ENCODE results near the gene TOPAZ1.

The TOPAZ1 gene

DNA sequence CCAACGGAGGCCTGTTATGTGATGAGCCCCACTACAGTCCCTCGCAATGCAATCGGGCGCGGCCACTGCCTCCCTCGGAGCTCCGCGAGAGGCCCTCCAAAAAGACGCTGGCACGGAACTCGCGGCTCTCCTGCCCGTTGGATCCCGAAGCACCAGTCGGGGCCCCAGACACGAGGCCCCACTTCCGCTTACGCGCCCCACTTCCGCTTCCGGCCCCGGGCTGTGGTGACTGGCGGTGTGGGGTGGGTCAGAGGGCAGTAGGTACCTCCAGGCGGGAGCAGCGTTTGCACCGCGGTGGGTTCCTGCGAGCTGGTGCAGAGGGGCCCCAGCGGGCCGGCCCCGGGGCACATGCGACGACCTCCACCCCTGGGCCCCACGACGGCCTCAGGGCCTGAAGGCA is at the start of gene TOPAZ1:
Gene TOPAZ1 (plus strand): TSS at position 181 of the 400 bp plus-strand sequence. CDS start 168 bp downstream, at position 349.
- DNase-seq (ENCODE audit: low spot score) = no peak

DNA sequence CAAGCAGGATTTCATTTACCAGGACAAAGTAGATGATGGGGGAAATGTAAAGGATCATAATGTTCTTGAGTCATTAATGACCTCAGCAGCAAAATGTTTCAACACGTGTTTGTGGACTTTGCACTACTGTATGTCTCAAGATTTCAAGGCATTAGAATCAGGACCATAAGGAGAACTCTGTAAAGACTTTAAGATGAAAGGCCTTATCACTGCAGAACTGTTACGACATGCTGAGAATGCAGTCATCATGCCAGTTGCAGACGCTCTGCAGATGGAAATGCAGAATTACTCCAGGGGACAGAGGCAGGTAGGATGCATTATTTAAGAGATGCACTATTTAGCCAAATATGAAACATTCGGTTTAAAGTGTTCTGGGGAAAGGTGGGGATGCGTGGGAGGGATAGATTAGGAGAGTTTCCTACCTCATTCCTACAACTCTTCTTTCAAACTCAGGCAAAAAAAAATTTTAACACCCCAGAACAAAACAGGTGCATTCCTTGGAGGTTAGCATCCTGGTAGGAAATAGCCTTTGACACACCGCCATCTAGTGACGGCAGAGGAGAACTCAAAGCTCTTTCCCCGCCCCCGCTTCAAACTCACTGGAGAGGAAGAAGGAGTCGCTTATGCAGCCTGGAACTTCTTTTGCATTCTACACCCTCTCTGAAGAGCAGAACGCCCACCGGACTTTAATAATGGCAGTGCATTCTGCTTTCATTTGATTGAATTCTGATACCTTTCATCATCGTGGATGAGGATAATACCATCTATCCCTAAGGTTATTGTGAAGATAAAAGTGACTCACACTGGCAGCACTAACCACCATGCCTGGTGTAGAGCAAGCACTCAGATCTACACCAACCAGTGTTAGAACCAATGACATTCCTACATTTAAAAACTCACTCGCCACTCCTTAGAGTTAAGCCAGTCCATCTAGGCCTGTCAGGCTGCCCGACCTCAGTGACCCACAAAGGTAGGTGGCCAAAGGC is 43.1 kb upstream of the TOPAZ1 start:
- peak; percentile 68 for DNase-seq (ENCODE audit: low spot score)

DNA sequence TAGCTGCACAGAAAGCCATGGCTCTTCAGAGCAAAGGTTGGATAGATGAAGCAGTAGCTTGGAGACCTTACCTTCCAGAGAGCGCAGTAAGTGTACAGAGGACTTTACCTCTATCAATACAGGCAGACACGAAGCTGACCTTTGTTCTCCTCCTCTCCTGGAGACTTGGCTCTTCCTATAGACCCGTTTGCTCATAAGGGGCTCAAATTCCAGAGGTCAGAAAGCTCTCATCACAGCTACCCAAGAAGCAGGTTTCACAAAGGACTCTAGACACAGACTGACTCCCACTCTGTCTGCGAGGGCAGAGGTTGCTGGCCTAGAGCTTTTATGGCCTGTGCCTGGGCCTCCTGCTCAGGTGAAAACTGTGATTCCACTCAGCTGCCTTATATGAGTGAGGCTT is 35.4 kb upstream of the TOPAZ1 start:
- DNase-seq (ENCODE audit: low spot score) = no peak

DNA sequence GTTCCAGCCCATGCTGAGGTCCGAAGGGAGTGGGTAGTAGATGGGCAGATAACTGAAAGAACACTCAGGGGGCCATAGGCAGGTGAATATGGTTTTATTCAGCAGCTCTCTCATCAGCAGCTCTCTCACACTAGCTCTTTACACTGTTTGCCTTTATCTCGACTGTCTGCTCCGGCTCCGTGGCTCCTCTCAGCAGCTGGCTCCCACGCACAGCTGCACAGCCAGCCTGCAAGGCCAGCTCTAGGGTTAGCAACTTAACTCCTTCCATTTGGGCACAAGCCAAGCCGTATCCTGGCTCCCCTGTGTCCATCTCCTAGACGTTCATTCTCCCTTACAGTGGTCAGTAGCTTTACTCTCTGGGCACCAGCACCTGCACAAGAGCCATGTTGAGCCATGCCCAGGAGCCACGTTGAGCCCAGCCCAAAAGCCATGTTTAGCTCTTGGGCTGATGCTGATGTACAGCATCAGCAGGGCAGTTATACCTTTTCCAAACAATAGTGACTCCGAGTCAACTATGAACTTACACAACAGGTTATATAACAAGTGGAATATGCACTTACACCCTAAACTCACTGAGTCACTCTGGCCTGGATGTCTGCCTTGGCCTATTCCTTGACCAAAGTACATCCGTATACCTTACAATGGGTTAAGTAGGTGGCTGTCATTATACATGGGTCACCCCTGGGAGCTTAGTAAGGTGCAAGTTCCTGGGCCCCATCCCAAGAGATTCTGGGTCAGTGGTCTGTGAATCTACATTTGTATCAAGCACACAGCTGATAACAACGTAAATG is 34.6 kb upstream of the TOPAZ1 start:
- no peak for DNase-seq (ENCODE audit: low spot score)

DNA sequence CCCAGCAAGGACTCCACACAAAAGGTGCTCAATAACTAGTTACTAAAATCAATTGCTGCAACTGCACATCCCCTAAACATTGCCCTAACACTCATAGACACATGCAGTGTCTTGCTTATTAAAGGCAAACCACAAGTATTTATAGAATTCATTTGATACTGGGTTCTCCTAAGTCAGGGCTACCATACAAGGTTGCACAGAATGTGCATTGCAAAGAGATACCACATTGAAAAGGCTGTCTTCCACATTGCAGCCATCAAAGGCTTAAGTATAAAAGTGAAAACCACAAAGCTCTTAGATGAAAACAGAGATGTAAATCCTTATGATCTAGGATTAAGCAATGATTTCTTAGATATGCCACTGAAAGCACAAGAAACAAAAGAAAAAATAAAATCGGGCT is 33.6 kb upstream of the TOPAZ1 start:
- no peak for DNase-seq (ENCODE audit: low spot score)

DNA sequence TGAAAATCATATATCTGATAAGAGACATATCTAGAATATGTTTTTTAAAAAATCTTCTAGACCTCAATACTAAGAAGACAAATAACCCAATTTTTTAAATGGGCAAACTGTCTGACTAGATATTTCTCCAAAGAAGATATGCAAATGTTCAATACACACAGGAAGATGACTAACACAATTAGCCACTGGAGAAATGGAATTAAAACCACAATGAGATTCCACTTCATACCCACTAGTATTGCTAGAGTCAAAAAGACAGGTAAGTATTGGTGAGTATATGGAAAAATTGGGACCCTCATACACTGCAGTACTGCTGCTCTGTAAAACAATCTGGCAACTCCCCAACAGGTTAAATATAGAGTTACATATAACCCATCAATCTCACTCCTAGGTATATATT is 33.1 kb upstream of the TOPAZ1 start:
- DNase-seq (ENCODE audit: low spot score) = no peak

DNA sequence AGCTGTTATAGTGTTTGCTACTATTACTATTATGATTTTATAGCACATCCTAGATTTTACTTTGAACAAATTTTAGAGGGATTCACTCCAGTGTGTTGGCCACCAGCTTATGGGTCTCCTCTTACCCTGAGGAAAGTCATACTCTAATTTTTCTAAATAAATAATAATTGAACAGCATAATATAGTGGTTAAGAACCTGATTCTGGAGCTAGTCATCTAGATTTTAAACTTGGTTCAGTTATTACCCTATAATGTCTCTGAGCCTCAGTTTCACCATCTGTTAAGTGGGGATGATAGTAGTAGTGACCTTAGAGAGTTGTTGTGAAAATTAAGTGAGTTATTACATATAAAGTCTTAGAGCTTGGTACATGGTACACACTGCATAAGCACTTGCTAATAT is 30.7 kb upstream of the TOPAZ1 start:
- DNase-seq (ENCODE audit: low spot score) = no peak

DNA sequence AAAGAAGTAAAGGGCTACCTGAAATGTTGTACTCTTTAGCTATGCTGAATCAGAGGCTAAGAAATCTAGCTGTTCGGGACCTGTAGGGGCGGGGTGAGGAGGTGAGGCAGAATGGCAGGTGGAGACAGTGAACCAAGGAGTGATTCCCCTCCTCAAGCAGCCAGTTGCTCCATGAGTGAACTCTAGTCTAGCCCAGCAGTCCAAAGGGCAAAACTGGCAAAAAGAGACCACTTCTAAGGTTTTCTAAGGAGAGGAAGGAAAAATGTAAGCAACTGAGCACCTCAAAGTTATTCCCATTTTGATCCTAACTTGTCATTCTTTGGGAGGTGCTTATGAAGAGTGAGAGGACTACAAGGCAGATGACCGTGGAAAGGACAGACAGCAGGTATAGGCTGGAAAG is 19.3 kb upstream of the TOPAZ1 start:
- DNase-seq (ENCODE audit: low spot score) = no peak

DNA sequence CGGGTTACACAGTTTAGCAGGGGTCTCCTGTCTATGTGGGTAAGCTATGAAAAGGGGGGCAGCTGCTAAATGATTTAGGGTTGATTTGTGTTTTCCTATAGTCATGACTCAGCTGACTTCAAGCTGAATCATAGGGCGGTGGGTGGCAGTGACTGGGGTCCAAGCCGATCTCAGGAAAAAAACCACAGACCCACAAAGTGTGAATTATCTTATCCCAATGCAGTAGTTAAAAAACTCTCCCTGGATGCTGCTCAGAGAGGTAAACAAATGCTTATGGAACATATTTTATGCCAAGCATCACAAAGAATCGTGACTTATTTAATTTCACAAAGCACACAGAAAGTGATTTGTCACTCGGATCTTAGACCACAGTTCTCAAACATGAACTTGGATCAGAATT is 18.4 kb upstream of the TOPAZ1 start:
- no peak for DNase-seq (ENCODE audit: low spot score)

DNA sequence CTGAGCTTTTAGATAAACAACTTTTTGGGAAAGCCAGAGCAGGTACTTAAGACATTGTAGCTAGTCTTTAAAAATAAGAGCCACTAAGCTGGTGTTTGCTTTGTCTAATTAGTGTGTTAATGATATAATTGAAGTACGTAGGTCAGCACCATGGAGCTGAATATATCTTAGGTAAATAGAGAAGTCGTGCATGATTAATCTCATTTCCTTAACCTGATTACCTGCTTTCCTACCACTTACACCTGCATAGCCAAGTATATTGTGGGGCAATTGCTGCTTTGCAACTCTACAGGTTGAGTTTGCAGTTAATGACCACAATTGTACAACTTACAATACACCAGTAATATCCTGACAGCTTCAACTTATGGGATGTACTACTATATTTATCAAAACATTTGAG is 17.6 kb upstream of the TOPAZ1 start:
- no peak for DNase-seq (ENCODE audit: low spot score)

DNA sequence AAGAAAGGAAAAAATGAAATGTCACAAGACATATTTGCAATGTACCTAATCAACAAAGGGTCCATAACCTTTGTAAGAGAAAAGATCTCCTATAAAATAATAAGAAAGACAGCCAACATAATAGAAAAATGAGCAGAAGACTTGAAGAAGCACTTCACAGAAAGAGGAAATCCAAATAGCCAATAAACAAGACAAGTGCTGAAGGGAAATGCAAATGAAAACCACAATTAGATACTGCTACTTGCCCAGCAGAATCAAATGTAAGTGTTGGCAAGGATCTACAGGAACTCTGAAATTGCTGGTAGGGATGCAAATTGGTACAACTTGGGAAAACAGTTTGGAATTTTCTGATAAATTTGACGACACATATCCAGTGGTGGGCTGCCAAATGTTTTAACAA is 15.1 kb upstream of the TOPAZ1 start:
- no peak for DNase-seq (ENCODE audit: low spot score)

DNA sequence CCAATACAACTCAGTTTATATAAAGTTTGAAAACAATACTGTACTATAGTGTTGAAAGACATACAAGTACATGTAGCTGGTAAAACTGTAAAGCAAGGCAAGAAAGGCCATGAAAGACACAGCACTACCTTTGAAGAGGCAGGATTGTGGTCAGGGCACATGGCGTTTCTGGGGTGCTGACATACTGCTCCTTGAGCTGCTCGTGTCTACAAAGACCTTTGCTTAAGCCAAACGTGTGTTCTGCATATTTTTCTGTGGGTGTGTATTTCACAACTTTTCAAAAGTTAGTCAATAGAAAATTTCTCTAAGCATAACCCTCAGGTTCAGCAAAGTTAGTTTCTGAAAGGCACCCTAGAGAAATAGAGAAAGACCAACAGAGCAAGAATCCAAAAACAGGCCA is 14.1 kb upstream of the TOPAZ1 start:
- DNase-seq (ENCODE audit: low spot score) = no peak

DNA sequence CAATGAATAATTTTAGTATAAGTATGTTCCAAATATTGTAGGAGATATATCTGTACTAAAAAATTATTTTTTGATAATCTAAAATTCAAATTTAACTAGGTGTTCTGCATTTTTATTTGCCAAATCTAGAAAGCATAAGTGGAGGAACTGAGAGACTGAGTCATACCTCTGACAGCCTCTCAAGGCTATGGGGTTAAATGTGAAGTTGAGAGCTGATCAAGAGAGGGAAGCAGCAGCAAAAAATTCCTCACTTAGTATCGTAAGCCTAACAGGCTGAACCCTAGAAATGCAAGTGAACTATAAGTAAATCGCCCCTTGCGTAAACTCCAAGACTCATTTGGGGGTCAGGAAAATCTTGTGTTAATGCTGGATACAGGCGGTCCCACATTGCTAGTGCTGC is 12.8 kb upstream of the TOPAZ1 start:
- no peak for DNase-seq (ENCODE audit: low spot score)

DNA sequence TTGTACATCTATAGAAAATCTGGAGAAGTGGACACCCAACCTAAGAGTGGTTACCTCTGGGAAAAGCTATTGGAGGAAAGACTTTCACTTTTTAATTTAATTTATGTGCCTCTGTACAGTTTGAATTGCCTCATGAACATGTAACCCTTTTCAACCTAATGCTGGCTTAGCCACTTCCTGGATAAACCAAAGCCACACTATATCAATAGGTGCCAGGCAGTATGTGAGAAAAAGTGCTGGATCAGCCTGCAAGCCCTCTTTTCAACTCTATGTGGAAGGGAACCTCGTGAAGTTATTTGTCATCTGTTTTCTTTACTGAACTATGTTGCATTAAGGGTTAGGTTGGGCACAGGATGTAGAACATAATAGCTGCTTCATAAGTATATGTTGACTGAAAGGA is 9.3 kb upstream of the TOPAZ1 start:
- DNase-seq (ENCODE audit: low spot score) = no peak

DNA sequence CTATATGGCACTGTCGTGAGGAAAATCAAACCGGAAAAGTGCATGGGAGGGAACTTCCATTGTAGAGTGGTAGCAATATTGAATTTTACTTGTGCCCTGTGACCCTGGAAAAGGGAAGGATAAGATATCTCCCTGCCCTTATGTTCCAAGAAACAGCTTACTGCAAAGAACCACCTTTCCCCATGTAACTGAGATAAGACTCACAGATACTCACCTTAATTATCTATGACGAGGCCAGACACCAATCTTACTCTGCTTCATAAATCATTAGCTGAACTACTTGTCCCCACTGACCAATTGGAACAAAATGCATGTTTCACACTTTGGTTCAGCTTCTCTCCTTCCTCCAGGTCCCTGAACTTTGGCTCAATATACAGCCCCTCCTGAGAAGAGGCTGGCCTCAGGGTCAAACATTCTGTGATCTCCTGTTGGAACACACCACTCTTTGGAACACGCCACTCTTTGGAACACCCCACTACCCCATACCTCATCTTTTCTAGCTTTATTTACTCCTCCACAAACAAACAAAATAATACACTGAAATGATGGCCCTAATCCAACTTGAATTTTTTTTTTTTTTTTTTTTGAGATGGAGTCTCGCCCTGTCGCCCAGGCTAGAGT is 6.9 kb upstream of the TOPAZ1 start:
- DNase-seq (ENCODE audit: low spot score) = no peak

DNA sequence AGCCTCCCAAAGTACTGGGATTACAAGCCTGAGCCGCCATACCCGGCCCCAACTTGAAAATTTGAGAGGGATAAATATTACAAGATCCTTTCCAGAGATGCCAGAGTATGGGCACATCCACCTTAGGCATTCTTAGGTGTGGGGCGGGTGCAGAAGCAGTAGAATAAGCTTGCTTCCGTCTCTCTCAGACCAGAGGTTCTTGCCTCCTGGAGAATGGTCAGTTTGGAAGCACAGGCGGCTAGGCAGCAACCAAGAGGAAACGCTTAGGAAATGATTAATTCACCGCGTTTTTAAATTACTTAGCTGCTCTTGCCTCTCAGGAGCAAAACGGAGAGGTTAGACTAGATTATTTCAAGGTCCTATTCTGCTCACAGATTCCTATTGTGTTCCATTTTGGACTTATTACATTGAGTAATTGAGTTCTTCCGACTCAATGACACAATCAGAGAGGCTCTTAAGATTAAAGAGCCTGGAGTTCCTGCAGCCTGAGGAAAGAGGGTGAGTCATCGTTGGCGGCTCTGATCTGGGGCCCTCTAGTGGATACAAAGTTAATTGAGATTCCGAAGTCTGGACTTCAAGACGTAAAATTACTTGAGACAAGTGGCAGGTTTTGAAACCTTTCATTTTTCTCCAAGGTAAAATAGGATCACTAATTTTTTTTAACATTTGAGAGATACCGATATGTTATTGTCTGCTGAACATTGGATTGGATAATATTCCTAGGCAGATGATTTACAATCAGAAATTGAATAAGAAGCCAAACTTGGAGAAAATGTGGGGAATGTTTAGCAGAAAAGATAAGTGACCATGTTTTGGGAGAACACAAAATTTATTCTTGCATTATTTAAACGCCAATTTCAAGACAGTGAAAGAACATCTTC is 5.8 kb upstream of the TOPAZ1 start:
- peak; percentile 44 for DNase-seq (ENCODE audit: low spot score)

DNA sequence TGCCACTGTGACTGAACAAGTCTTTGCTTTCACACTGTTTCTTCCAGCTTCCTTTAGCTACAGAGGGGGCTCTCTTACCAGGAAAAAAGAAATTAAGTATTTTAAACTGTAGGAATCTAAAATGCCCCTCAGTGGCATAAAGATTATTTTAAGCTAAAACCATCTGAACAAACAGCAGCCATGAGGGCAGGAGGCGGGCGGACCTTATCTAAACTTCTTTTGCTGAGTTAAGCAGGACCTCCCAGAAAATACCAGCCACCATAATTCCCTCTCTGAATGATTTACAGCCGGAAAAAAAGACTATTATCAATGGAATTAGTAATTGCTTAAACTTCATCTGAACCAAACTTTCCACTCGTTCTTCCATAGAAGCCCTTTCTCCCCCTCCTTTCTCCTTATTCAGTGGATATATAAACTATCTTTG is 5.2 kb upstream of the TOPAZ1 start:
- DNase-seq (ENCODE audit: low spot score) = no peak

DNA sequence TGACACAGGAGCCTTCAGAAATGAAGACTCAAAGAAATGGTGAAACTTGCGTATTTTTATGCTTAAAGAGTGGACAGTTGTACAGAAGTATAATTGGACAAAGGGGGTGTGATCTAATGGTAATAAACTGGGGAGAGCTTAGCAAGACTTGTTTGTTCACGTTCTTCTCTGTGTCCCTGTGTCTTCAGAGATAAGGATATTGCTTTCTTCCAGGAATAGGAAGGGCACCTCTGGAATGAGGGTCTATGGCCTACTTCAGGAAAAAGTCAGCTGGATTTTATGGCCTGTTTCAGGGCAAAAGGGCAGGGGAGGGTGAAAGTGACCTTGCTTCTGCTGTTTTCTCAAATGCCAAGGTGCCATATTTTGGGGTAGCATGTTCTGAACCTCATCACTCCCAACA is 4.5 kb upstream of the TOPAZ1 start:
- DNase-seq (ENCODE audit: low spot score) = no peak

DNA sequence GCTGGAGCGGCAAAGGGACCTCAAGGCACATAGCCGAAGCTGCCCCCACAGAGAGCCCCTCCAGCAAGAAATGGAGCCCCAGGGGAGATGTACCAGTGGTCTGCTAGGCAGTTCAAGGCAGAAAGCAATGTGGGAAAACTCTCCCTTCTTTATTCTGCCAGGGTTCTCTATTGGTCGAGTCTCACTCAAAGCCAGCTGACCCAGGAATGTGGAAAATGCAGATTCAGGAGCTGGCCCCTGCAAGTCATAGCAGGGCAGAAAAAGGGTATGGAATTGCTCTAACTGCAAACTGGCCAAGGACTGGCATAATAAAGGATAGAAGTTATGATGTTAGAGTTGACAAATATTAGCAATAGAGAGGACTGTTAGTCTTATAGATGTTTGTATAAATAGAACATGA is 4.0 kb upstream of the TOPAZ1 start:
- DNase-seq (ENCODE audit: low spot score) = no peak

DNA sequence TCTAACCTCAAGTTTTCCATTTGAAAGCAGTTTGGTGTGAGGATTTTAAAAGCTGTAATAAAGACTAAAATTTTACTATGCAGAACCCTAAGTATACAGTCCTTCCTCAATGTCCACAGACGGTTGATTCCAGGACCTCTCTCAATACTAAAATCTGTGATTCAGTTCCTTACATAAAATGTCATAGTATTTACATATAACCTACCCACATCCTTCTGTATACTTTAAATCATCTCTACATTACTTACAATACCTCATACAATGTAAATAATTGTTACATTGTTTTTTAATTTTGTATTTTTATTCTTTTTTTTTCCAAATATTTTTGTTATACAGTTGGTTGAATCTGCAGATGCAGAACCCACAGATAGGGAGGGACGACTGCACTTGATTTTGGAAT is 2.8 kb upstream of the TOPAZ1 start:
- no peak for DNase-seq (ENCODE audit: low spot score)

DNA sequence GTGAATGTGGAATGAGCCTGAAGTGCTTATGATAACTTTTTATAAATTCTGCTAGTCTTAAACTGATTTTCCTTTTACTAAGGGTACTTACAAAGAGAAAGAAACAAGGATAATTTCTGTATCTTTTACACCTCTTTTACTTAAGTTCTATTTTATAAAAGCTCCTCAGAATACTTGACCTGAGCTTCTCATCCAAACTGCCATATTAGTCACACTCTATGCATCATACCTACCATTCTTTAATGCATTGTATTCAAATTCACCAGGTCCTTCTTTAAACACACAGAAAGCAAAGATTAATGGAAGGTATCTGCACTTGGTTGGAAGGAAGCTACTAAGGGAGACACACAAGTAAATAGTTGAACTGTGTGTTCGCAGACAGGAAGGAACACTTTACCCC is 1.6 kb upstream of the TOPAZ1 start:
- DNase-seq (ENCODE audit: low spot score) = no peak

DNA sequence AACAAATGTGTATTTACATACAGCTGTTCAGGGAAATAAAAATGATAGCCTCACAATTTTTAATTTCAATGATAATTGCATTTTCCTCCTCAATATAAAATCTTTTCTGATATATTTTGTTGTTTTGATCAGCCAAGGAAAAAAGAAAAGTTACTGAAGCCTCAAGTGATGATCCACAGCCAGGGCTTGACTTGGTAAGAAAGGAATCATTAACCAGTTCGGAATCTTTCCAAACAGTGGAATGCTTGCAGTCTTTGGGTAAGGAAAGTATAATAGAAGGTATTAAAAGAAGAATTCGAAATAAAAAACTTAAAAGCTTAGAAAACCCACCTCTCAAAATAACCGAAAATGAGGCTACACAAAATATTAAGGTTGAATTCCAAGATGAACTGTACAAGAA is 1.0 kb downstream of the TOPAZ1 start:
- DNase-seq (ENCODE audit: low spot score) = no peak
